Amniotic stem cell (primary cell): ENCODE measurements around the gene TSEN2.
"Not testable (repeated sequence)": the region's sequence is repeated elsewhere in the genome, so short reads cannot be mapped to it uniquely, and the experiment has no call there.

ENCODE experiments used
- DNase-seq: peaks from one replicate; lab custom pipeline; 2025; lab: John Stamatoyannopoulos, UW

The TSEN2 gene

DNA sequence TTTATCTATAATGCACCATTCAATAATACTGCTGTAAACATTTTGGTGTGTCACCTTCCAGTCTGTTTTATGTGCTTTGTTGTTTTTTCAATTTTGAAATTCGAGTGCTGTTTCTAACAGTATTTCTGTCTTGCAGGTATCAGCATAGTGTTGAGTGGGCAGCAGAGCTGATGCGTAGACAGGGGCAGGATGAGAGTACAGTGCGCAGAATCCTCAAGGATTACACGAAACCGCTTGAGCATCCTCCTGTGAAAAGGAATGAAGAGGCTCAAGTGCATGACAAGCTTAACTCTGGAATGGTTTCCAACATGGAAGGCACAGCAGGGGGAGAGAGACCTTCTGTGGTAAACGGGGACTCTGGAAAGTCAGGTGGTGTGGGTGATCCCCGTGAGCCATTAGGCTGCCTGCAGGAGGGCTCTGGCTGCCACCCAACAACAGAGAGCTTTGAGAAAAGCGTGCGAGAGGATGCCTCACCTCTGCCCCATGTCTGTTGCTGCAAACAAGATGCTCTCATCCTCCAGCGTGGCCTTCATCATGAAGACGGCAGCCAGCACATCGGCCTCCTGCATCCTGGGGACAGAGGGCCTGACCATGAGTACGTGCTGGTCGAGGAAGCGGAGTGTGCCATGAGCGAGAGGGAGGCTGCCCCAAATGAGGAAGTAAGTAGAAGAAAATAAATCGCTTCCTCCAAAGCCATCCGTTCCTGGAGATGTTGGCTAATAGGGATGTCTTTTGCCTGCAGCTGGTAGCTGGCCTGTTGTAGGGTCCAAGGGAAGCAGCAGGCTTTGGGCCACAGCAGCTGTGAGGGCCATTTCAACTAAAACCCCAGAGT lies 19.1 kb downstream of the TSEN2 start:
- DNase-seq: no peak

DNA sequence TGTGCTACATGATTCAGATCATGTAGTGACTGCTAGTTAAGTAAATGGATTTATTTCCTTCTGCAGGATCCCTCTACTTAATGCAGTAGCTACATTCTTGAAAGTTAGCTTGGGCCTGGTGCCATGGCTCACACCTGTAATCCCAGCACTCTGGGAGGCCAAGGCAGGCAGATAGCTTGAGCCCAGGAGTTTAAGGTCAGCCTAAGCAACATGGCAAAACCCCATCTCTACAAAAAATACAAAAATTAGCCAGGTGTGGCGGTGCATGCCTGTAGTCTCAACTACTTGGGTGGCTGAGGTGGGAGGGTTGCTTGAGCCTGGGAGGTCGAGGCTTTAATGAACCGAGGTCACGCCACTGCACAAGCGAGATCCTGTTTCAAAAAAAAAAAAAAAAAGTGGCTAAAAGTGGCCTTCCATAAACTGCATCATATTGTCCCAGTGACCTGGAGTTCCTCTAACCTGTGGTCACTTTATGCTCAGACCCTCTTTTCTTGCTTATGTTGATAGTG lies 22.0 kb downstream of the TSEN2 start:
- DNase-seq: no peak

GRCh38 chr3:12507591-12508281 lies 23.5 kb downstream of the TSEN2 start:
- DNase-seq: no peak

DNA sequence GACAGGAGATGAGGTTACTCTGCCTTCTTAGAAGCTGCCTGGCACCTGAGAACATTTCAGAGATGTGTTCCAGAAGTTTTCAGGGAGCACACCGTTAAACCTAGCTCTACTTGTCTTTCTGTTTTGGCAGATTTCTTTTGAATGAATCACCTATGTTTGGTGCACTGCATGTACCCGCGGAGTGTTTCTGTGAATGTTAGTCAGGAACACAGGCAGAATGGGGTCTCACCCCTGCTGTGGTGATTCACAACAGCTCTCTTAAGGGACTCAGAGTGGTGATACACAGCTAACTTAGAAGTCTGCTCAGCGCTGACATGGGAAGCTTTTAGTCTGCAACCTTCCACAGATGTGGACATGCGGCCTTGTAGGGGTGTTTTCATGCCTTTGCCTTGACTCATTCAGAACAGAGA lies 24.0 kb downstream of the TSEN2 start:
- peak; percentile 74 for DNase-seq

DNA sequence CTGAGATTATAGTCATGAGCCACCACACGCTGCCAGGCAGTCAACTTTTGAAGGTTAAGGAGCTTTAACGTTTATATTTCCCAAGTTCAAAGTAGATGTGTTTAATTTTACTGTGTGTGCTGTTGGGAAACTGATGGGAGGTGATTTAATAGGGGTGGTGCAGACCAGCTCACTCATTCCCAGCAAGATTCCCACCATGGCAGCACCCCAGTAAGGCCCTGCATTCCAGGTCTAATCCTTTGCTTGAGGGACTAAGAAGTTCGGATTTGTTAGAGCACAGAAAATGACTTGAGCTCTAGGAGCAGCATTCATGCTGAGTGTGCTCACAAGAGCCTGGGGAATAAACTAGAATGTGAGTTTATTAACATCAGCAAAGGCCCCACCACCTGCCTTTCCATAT lies 25.2 kb downstream of the TSEN2 start:
- DNase-seq: no peak

DNA sequence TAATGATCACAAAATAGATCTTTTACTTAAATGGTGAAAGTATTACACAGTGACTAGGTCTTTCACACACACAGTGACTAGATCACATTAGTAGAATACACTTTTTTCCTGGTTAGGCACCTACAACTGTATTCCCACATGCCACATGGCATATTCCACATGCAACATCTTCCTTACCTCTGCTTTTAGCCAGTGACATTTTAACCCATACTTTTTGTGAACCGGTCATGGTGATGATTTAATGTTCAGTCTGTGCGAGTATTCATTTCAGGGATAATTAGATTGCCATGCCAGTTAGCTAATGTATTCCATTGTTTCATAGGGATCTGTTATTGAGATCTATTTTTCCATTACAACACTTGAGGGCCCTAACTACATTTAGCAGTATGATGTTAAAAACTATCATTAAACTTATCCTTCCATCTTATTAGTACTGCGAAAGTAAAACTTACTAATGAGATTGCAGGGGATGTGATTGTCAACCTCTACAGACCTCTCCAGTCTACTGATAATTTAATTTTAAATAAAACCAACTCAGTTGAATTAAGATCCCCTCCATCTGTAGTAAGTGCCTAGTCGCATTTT lies 28.3 kb downstream of the TSEN2 start:
- DNase-seq: no peak

DNA sequence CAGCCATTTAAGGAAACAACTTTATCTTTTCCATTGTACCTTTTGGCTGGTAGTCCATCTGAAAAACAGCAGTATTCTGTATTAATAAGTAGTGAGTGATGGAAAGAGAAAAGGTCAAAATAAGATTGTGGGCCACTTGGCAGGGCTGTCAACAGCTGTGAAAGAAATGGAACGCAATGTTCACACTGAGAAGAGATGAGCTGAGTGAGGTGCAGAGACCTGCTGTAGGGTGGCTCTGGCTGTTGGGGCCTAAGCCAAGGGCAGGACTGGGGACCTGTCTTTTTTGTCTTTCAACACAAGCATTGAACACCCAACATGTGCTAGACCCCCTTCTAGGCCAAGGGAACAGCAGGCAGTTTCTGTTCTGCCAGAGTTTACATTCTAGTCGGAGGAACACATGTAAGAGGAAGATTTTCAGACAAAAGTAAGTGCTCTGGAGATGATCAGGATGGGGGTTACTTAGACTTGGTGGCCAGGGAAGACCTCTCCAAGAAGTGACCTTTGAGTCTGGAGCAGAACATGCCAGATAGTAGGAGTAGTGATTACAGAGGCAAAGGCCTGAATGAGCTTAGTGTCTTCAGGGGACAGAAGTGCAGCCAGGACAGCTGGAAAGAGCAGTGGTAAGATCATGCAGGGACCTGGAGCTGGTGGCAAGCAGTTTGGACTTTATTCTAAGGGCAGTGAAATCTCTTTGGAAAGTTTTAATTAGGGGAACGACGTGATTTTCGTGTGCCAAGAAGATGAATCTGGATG lies 29.6 kb downstream of the TSEN2 start:
- DNase-seq: no peak

DNA sequence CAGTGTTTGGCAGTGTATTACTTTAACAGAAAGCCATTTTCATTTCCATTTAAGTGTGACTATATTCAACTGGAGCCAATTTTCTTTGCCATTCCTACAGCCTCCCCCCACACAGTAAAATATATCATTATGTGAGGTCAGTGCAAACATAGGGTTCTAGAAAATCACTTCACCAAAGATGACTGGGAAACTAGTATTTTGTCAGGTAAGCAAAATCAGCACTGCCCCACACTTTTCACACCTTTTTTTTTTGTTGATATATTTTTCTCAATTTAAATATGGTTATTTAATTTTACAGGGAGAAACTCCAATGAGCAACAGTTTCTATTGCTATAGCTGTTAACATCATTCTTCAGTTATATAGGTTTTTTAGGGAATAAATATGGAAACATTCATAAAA lies 31.4 kb downstream of the TSEN2 start:
- DNase-seq: no peak

DNA sequence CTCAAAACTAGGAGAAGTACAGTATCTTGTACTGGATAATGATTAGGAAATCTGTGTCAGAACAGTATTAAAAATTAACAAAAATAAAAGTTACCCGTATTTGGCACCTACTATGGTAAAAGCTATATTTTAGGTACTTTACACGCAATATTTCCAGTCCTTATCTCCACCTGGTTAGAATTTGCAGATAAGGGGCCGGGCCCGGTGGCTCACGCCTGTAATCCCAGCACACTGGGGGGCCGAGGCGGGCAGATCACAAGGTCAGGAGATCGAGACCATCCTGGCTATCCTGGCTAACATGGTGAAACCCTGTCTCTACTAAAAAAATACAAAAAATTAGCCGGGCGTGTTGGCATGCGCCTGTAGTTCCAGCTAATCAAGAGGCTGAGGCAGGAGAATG lies 32.6 kb downstream of the TSEN2 start:
- DNase-seq: no peak

DNA sequence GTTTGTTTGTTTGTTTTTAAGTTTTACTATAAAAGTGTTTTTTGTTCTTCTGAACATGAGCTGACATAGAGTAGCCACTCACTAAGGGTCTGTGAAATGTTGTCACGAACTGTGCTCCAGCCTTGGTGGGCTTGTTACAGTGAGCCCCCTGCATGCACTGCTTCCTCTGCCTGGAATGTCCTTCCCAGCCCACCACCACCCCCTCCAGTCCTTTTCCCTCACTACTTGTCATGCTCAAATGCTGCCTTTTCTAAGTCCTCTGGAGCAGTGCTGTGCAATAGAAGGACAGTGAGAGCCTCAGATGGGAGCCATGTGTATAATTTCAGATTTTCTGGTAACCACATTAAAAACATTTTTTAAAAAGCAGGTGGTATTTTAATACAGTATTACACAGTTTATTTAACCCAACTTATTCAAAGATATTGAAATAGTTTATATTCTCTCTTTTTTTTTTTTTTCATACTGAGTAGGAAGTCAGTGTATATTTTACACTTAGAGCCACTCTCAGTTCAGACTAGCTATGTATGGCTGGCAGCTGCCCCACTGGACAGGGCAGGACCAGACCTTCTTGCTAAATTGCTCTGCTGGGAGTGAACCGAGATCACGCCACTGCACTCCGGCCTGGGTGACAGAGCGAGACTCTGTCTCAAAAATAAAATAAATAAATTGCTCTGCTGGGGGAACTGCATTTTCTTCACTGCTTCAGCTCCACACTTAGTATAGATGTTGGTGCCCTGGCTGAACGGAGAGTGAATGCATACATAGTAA lies 34.2 kb downstream of the TSEN2 start:
- DNase-seq: no peak

- no peak for DNase-seq
Measured at GRCh38 chr3:12521010-12521409, 36.7 kb downstream of the TSEN2 start.

DNA sequence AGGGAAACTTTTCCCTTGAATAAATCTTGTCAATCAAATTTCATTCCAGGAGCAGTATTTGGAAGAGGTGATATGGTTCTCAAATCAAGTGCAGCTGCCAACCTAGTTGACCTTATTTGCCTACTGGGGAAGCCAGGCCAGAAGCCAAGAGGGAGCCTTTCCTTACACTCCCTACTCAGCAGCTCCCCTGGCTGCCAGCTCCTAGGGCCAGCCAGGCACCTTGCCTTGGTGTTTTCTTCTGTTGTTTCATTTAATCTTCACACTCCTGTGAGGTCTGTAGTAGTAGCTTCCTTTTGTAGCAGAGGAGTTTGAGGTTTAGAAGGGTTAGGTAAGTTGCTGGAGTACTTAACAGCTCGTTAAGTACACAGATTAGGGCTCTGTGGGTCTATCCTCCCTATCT lies 38.4 kb downstream of the TSEN2 start:
- DNase-seq: no peak

DNA sequence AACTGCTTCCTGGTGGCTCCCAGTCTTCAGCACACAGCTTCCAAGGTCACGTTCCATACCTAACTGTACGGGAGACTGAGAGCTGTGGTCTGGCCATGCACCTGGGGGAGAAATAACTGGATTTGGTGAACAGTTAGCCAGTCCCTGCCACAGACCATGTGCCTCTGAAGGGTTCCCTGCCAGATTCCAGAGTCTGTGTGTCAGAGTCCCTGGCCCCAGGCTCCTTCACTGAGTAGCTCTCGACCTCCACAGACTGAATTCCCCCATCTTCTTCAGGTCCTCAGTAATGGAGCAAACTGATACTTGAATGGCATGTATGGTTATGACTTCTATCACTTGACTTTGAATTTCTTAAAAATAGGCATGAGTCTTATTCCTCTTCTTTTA lies 43.5 kb downstream of the TSEN2 start:
- no peak for DNase-seq

- DNase-seq: no peak
Measured at GRCh38 chr3:12532182-12532581, 47.9 kb downstream of the TSEN2 start.

DNA sequence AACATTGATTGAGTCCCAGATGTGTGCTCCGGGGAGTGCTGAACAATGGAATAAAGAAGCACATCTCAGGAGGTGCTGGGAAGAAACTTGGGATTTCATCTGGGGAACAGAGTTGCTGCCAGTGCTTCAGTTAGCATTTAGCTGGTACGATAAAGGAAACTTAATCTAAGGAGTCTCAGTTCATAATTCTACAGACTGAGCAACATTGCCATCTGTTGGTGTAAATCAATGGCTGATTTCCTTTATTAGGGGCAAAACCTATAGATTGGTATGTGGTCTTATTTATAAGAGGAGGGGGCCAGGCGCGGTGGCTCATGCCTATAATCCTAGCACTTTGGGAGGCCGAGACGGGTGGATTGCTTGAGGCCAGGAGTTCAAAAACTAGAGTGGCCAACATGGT lies 52.1 kb downstream of the TSEN2 start:
- DNase-seq: no peak

- DNase-seq: no peak
Measured at GRCh38 chr3:12541625-12542024, 57.3 kb downstream of the TSEN2 start.

DNA sequence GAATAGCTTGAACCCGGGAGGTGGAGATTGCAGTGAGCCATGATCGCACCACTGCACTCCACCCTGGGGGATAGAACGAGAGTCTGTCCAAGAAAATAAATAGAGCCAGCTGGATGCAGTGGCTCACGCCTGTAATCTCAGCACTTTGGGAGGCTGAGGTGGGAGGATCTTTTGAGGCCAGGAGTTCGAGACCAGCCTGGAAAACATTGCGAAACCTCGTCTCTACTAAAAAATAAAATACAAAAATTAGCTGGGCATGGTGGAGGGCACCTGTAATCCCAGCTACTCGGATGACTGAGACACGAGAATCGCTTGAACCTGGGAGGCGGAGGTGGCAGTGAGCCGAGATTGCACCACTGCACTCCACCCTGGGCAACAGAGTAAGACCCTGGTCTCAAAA lies 59.2 kb downstream of the TSEN2 start:
- not testable (repeated sequence) for DNase-seq

- no peak for DNase-seq
Measured at GRCh38 chr3:12544652-12545472, 60.6 kb downstream of the TSEN2 start.

DNA sequence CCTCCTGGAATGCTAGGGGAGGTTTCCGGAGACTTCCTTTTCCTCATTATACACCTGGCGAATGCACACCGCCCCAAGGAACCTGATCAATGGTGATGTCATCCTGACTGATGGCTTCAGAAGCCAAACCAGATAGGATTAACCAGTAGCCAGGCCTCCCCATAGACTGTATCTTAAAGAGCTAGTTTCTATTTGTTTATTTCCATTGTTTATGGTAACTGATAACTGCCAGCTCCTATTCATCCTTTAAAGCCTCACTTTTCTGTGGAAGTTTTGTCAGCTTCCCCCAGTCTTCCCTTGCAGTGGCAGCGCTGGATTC lies 61.2 kb downstream of the TSEN2 start, which contains the start of gene MKRN2OS:
MKRN2OS (minus strand) TSS at position 27 of the 319 bp plus-strand sequence. CDS start 35 bp downstream, outside the sequence.
- DNase-seq: no peak

- DNase-seq: no peak
Measured at GRCh38 chr3:12549971-12550760, 65.9 kb downstream of the TSEN2 start.
